RWPE1 (cell line): Measurements from ENCODE around the gene PREP.
A peak's percentile ranks its signal among the peaks of the same experiment; 100 is the strongest.
"Not testable (repeated sequence)": the region's sequence is repeated elsewhere in the genome, so short reads cannot be mapped to it uniquely, and the experiment has no call there.

Experiments
- CTCF ChIA-PET: fragments of 350-600 bp; sonication (Branson Sonifier 250); formaldehyde crosslinking; extraction: SDS; loops from one replicate; lab custom pipeline; 2021; lab: Yijun Ruan, JAX
- POLR2A ChIA-PET: fragments of 400-600 bp; formaldehyde crosslinking; extraction: SDS; loops from one replicate; lab custom pipeline; 2020; ENCODE audit warnings: antibody characterized with exemption; ENCODE audit not compliant: low non-redundant PET; lab: Yijun Ruan, JAX
- DNase-seq: peaks from one replicate; pipeline ENCODE4 v3.0.0; 2012; ENCODE audit warnings: low spot score
- H3K27ac ChIP-seq: fragments of 450-650 bp; 2 replicates; pipeline ENCODE4 v1.5.1; 2017
- CTCF ChIP-seq: fragments of 450-650 bp; conservative IDR thresholded peaks from 2 replicates; pipeline ENCODE4 v1.5.1; 2017; ENCODE audit warnings: low read depth, mild to moderate bottlenecking

PREP gene

GRCh38 chr6:105428342-105428957, 25.6 kb upstream of the PREP start:
- H3K27ac ChIP-seq: no peak overlapping the region
- POLR2A ChIA-PET: no interaction called here
- CTCF ChIA-PET: no interaction called here
- DNase-seq: no peak
- TF ChIP-seq CTCF: no peak

- ChIA-PET POLR2A (no interaction called here), CTCF (interaction anchor here (1.0 kb wide), 1 partner anchor 336 kb away, joined by 3 read pairs; no protein-coding TSS in a partner anchor)
Measured at GRCh38 chr6:105424175-105424783, 21.4 kb upstream of the PREP start.

GRCh38 chr6:105416971-105417370, 14.1 kb upstream of the PREP start:
- DNase-seq, CTCF ChIA-PET, H3K27ac ChIP-seq, POLR2A ChIA-PET: not testable (repeated sequence)

More at GRCh38 chr6:105424175-105424783, 21.4 kb upstream of the PREP start:
- H3K27ac ChIP-seq: no peak overlapping the region
- peak; percentile 62 for DNase-seq
- peak; percentile 59 for TF ChIP-seq CTCF

- H3K27ac ChIP-seq: no peak overlapping the region
- ChIA-PET POLR2A (no interaction called here), CTCF (interaction anchor here (0.6 kb wide), 1 partner anchor 315 kb away, joined by 3 read pairs; no protein-coding TSS in a partner anchor)
- no peak for TF ChIP-seq CTCF
- DNase-seq: no peak
Measured at GRCh38 chr6:105409734-105410133, 6.9 kb upstream of the PREP start.

- DNase-seq: peak; percentile 38
- peak overlapping the region; percentile 83 for H3K27ac ChIP-seq
- ChIA-PET POLR2A (interaction anchor here (0.6 to 1.0 kb wide), 3 partner anchors 29 to 312 kb away, joined by 3 to 6 read pairs (median 3); no protein-coding TSS in a partner anchor), CTCF (interaction anchor here (0.6 to 1.2 kb wide), 11 partner anchors 9 to 335 kb away, joined by 3 to 10 read pairs (median 3); no protein-coding TSS in a partner anchor)
- no peak for TF ChIP-seq CTCF
Measured at GRCh38 chr6:105402090-105402938, 568 bp downstream of the PREP start.

GRCh38 chr6:105401247-105402089, 1.4 kb downstream of the PREP start:
- CTCF ChIA-PET: interaction anchor here (0.6 to 1.1 kb wide), 3 partner anchors 38 to 332 kb away, joined by 3 to 4 read pairs (median 3); no protein-coding TSS in a partner anchor
- DNase-seq: no peak

More at GRCh38 chr6:105401247-105402089, 1.4 kb downstream of the PREP start:
- POLR2A ChIA-PET: no interaction called here
- TF ChIP-seq CTCF: no peak
- H3K27ac ChIP-seq: no peak overlapping the region; the same call in 1 of the 2 replicates
